Skin of body (tissue), 2 donors: ENCODE measurements around the gene TRAF3. TPM values are rescaled to one million over a fixed set of nuclear protein-coding genes. Genes with fewer than 3 reads are reported as not detected.
A peak's percentile ranks its signal among the peaks of the same experiment; 100 is the strongest.
"Not testable (repeated sequence)": the region's sequence is repeated elsewhere in the genome, so short reads cannot be mapped to it uniquely, and the experiment has no call there.

Source experiments
- DNase-seq: peaks from one replicate; lab custom pipeline; 2025; lab: John Stamatoyannopoulos, UW
- total RNA-seq: library from RNA; depleted of rRNA; stranded (reverse); fragments of >200 nt; gene quantifications from one replicate; pipeline ENCODE4 v1.2.3, GENCODE V29; 2014

Gene TRAF3
- total RNA-seq, 1 donor from 2014 or later = 13.4 TPM

DNA sequence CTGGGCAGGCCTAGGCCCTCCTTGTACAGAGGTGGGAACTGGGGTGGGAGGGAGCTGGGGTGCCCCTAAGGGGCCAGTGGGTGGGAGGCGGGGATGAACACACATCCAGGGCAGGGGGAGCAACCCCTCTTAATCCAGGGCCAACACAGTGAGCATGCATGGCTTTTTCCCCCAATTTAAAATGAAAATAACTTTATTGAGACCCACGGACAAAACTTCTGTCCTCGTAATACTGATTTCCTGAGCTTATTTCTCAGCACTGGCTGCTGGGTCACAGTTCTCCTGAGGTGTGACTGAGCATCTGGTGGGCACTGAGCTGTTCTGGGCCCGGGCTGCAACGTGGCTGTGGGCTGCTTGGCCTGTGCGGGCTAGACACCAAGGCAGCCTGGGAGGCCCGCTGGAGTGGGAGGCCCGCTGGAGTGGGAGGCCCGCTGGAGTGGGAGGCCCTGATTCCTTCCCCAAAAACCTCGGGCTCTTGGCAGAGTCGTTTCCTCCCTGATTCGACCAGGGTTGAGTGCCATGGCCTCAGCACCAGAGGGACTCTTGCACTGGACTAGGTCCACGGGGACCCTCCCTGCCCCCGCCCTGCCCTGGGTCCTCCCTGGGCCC, 24.9 kb upstream of the TRAF3 start:
- no peak for DNase-seq

GRCh38 chr14:102754370-102755262, 22.6 kb upstream of the TRAF3 start:
- no peak for DNase-seq

- no peak for DNase-seq
Measured at GRCh38 chr14:102757646-102758045, 19.6 kb upstream of the TRAF3 start.

DNA sequence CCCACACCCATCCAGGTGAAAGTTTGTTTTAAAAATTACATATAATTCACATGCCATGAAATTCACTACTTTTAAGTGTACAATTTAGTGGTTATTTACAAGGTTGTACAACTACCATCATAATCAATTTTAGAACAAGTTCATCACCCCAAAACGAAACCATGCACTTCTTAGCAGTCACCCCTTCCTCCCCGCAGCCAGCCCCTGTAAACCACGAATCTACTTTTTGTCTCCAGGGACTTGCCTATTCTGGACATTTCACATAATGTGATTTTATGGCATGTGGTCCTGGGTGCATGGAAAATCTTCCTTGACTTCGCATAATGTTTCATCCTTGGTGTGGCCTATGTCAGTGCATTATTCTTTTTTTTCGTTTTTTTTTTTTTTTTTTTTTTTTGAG, 19.2 kb upstream of the TRAF3 start:
- DNase-seq = no peak

- DNase-seq = peak; percentile 59
Measured at GRCh38 chr14:102759456-102760187, 17.6 kb upstream of the TRAF3 start.

DNA sequence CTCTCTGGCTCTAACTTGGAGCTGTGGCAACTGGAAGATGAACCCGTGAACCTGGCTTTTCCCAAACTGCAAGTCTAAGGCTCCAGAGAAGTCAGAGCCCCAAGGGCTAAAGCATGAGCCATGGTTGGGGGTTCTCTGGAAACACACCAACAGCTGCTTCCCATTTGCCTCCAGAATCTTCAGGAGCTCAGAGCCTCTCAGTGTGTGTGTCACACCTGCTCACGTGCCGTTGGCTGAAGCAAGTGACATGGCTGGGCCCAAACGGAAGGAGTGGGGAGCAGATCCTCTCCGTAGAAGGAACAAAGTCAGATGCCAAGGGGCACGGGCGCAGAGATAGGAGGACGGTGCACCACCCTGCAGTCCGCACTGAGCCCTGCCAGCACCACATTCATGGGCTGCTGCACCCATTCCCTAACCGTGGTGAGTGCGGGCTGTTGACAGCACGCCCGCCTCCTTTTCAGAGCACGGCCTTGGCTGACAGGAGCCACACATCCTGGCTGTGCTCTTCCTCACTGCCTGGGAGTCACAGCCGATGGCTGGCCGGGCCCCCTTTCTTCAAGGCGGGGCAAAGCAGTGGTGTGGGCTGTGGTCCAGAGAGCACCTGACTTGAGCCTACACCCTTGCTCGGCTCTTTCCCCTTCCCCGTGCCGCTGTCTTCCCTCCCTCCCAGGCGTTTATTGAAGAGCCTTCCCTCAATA, 16.6 kb upstream of the TRAF3 start:
- no peak for DNase-seq

- no peak for DNase-seq
Measured at GRCh38 chr14:102761206-102761605, 16.0 kb upstream of the TRAF3 start.

GRCh38 chr14:102764220-102764671, 13.0 kb upstream of the TRAF3 start:
- DNase-seq = no peak

GRCh38 chr14:102765770-102766169, 11.5 kb upstream of the TRAF3 start:
- DNase-seq = not testable (repeated sequence)

GRCh38 chr14:102768223-102769048, 8.8 kb upstream of the TRAF3 start:
- DNase-seq = no peak

- DNase-seq = no peak
Measured at GRCh38 chr14:102769049-102769327, 8.3 kb upstream of the TRAF3 start.

DNA sequence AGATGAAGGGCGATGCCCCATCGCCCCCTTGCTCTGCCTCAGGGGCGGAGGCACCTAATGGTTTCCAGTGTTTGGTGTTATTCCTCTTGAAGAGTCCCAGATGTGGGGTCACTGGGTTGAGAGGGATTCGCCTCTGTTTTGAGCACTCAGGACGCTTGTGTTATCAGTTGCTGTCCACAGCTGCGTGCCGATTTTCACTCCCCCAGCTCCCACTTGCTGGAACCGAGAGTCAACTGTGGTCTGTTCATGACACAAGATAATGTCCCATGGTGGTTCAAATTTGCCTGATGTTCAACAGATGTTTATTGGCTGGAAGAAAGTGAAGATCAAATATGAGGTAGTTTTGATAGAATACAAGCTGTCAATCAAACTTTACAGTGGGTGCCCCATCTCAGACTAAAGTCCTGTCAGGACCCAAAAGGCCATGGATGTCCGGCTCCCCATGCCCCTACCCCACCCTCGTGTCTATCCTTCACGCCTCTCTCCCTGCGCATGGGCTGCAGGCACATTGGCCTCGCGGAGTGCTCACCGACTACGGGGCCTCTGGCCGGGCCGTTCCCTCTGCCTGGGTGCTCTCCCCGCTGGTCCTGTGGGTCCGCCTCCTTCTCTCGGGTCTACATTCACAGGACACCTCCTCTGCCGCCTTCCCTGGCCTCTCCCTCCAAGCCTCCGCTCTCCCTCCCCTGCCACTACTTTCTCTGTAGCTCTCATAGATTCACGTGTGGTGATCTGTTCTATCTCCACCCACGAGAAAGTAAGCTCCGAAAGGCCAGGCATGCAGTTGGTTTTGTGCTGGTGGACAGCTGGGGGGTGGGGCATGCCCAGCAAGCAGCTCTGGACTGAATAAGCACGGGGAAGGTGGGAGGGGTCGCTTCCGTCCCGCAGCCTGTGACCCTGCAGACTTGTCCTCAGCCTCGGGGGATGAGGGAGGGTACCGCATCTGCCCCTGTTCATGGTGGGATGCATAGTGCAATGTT, 6.8 kb upstream of the TRAF3 start:
- DNase-seq = no peak

DNA sequence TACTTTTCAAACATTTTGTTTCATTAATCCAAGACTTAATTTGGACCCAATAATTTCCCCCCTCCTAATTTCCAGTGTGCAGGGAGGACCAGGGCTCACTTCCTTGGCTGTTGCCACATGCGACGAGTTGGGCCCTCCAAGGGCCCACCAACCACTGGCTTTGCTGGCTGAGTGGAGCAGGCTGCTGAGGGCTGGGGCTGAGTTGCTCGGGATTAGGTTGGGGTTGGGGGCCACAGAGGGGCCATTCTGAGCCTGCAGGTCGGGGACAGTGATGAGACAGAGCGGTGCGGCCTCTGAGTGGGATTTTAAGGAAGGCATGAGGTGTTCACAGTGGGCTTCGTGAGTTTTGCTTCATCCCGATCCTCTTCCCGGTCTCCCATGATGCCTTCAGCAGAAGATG, 6.1 kb upstream of the TRAF3 start:
- DNase-seq = no peak

DNA sequence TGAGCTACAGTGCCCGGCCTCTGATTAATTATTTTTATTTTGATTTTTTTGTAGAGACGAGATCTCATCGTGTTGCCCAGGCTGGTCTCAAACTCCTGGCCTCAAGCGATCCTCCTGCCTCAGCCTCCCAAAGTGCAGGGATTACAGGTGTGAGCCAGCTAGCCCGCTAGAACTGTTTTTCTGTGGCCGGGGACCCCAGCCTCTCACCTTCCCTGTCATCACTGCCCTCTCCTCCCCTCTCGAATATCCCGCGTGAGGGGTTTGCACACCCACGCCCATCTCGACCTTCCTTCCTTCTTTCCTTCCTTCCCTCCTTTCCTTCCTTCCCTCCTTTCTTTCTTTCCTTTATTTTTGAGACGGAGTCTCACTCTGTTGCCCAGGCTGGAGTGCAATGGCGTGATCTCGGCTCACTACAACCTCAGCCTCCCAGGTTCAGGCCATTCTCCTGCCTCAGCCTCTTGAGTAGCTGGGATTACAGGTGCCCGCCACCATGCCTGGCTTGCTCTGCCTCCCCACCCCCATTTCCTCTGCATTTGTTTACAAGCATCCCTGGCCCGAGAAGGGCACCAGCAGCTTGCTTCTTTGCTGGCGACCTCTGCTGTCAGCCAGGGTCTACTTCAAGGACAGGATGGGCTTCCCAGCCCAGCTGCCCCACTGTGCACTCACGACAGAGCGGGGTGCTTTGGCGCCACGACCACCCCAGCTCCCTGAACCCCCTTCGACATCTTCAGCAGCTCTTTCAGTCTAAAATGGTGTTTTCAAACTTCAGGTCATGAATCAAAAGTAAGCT, 4.3 kb upstream of the TRAF3 start:
- DNase-seq = no peak

DNA sequence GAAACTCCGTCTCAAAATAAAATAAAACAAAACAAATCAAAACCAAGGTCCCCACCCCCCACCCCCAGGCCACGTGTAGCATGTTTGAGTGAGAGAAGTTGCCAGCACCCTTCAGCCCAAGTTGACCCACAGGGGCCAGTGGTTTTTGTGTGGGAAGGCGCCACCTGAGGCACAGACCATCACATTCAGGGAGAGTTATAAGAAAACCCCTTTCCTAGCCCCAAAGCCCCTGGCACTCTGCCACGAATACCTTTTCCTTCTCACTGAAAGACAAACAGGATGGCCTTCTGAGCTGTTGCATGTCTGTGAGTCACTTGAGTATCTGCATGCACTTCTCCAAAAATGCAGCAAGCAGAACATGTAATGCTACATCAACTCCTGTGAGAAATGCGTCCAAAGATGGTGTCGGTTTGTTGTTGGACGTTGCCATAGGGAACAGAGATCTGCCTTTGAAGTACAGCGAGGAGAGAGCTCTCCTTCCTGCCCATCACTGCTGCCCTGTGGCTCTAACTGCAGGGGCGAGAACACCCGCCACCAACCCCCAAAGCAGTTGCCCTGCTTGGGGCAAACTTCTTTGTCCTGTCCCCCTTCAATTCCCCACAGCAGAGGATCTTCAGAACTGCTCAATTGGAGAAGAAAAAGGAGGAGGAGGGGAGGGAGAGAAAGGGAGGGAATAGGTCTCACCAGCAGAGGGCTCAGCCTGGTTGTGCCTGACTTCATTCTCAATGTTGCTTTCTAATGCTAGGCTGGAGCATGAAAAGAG, 2.7 kb upstream of the TRAF3 start:
- peak; percentile 76 for DNase-seq

GRCh38 chr14:102775855-102776760, 1.1 kb upstream of the TRAF3 start:
- no peak for DNase-seq

- no peak for DNase-seq
Measured at GRCh38 chr14:102777711-102778337, 575 bp downstream of the TRAF3 start.
